GM19193 (cell line): ENCODE results near the gene MYO1A.

ENCODE experiments used
- POLR2A ChIP-seq: IDR thresholded peaks from 4 replicates; pipeline ENCODE4 v1.6.1; 2011; ENCODE audit not compliant: insufficient read depth, insufficient read length; ENCODE audit errors: extremely low read depth

The MYO1A gene

DNA sequence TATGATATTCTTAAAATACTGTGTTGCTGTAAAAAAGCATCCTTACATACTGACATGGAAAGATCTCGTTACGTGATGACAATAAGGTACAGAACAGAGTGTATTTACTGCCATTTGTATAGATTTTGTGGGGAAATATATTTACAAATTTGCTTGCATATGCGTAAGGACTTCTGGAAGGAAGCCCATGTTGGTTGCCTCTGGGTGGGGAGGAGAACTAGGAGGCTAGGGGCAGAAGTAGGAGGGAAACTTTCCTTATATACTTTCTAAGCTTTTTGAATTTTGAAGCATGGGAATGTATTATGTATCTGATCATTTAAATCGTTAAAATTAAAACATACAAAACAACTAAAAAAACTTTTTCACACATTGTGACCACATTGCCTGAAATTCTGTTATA, 9.7 kb downstream of the MYO1A start:
- no peak for TF ChIP-seq POLR2A

- TF ChIP-seq POLR2A: no peak
Observed at GRCh38 chr12:57039016-57039798, 10.7 kb downstream of the MYO1A start.

- TF ChIP-seq POLR2A: no peak
Observed at GRCh38 chr12:57037264-57037663, 12.7 kb downstream of the MYO1A start.

- no peak for TF ChIP-seq POLR2A
Observed at GRCh38 chr12:57033431-57033830, 16.5 kb downstream of the MYO1A start.

GRCh38 chr12:57031789-57032188, 18.1 kb downstream of the MYO1A start:
- no peak for TF ChIP-seq POLR2A

DNA sequence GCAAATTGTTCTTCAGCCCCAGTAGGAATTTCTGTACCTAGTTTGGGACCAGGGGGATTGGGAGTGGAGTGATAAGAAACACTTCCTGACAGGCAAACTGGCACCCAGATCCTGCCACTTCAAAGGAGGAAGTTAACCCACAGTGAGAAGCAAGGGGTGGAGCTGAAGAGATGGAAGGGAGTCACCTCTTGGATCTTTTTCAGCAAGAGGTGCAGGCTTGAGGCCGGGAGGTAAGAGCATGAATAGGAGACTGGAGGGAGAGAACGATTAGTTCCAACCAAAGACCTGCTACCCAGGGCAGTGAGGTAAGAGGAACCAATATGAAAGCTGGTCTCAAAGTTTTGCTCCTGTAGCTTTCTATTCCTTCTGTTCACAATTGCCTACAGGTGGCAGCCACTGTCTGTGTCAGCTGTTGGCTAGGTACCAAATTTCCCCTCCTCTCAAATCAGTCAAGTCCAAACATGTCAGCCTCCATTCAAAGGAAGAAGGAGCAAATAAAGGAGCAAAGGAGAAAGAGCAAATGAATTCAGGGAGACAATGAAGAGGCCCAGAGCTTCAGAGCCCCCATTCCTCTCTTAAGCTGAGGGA, 18.7 kb downstream of the MYO1A start:
- TF ChIP-seq POLR2A: no peak

DNA sequence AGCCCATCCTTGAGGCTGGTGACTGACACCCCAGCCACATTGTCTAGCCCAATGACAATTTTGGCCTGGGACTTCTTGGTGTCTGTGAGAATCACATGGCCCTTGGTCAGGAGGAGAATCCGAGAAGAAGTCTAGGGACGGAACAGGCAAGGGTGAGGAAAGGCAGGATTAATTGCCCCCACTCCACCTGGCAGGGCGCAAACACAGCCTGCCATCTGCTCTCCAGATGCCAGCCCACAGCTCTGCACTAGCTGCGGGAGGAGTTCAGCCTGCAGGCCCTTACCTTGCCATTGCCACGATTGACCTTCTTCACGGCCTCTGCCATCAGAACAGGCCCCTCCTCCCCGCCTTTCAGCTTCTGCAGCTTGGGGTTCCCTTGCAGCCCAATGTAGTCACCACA, 20.5 kb downstream of the MYO1A start:
- no peak for TF ChIP-seq POLR2A

- TF ChIP-seq POLR2A: no peak
Observed at GRCh38 chr12:57027805-57028153, 22.1 kb downstream of the MYO1A start.

- no peak for TF ChIP-seq POLR2A
Observed at GRCh38 chr12:57027011-57027804, 22.7 kb downstream of the MYO1A start.

DNA sequence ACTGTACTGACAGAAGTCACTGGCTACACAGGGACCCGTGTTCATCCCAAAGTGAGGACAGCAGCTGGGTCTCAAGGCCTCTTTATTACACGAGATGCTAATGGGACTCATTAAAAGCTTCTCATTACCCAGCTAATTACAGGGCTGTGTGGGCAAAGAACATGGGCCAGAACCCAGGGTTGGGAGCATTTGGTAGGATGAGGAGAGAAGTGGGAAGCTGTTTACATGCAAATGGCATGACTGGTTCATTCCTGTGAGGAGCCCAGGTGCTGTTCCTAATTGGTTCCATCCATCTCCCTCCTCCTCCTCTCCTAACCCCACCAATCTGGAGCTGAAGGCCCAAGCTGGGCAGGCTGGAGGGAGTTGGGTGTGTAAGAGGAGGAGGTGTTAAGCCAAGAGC, 24.7 kb downstream of the MYO1A start:
- TF ChIP-seq POLR2A: no peak

DNA sequence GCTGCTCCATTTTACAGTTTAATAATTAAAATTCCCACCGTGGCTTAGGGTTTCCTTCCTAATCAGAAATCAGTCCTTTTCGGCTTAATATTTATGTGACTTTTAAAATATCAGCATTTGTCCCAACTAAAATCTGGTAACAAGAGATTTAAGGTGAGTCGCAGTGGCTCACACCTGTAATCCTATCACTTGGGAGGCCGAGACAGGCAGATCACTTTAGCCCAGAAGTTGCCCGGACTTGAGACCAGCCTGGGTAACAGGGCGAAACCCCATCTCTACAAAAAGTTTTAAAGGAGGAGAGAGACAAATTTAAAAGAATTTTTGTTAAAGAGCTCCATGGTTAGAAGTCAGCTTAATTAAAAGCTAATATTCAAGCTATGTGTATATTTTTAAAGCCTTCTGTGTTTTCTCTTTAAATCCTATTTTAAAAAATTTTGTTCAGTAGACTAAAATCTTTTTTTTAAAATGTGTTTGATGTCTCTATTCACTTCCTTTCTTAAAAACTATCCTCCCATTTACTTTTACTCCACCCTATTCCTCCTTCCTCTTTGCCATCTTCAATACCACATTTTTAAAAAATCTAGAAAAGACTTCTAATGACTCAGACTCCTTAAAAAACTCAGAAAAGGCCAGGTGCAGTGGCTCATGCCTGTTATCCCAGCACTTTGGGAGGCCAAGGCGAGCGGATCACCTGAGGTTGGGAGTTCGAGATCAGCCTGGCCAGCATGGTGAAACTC, 29.8 kb downstream of the MYO1A start:
- TF ChIP-seq POLR2A: no peak

- TF ChIP-seq POLR2A: no peak
Observed at GRCh38 chr12:57018906-57019305, 31.0 kb downstream of the MYO1A start.

GRCh38 chr12:57016348-57016747, 33.6 kb downstream of the MYO1A start, which contains the start of gene TAC3:
Gene TAC3, minus strand, starts transcription at chr12:57016529. Its CDS starts 732 bp downstream, at chr12:57015797.
- no peak for TF ChIP-seq POLR2A

DNA sequence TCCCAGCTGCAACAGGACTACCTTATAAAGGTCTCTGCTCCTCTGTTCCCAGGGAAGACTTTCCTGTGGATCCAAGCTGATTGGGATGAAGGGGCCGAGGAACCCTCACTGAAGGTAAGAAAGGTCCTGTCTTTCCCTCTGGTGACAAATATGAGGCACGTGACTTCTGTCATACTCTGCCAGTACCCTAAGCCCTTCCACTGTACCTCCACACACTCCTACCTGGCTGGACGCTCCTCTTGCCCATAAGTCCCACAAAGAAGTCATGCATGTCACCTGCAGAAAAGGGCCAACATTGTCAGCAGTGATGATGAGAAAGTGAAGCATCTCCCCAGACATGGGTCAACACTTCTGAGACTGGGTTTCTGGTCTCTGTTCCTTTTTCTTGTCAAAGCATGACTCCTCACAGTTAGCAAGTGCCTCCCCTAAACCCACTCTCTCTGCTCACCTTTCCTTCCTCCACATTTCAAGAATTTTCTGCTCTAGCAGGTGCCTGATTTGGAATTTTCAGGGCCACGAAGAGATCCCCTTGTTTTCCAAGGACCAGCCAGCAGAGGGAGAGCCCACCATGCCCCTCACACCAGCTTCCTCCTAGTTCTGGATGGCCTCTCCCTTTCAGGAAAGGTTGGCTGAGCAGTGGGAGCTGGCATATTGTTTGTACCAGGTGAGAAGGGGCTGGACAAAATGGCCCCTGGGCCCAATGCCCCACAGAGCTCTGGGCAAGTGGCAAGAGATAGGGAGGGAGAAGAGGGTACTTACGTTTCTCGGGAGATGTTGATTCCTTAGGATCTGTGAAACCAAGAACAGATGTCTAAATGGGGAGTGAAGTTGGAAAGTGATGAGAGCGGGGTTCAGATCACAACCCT, 37.1 kb downstream of the MYO1A start:
- TF ChIP-seq POLR2A: no peak
